CD4-positive, alpha-beta T cell treated with Interleukin-1 beta for 1 hour (primary cell): ENCODE results near the gene DERL2.

Experiments
- DNase-seq, 2 donors: peaks; one replicate each; pipeline ENCODE4 v3.0.0-alpha.2; 2020 to 2022

DERL2 gene

DNA sequence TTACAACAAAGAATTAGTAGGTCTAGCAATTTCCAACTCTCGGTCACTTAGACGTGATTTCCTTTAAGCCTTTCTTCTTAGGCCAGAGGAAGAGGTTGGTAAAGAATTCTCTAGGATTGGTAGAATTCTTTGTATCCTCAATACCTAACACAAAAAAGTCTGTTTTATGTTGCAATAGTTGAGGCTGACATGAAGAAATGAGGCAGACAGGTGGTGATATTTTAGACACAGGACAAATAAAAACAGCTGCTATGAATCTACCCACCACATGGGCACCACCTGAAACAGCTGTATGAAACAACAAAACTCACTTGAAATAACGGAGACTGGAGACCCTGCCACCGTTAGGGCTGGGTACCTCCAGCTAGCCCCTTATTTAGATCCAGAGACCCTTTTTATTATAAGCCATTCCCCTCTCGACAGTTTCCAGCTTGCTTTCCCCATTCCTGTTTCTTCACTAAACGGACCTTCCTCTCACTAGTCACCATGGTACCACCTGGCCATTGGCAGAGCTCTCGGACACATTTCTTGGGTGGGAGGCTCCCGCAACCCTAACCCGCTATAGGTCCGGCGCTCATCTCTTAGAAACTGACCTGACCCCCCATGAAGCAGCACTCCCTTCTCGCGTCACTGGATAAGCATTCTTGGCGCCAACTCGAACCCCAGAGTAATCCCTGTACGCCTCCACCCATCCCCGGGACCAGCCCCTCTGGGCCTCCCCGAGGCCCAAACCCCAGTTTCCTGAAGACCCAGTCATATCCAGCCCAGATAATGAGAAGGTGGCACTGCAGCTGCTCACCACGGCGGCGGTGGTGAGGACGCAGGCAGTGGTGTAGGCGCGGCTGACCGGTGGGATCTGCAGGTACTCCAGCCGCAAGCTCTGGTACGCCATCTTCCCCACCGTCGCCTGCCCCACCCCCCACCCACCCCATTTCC is at the start of gene DERL2:
Gene DERL2, minus strand, starts transcription at position 909 of the 936 bp plus-strand sequence. Its CDS starts 17 bp downstream, at position 892.
- DNase-seq = no peak

DNA sequence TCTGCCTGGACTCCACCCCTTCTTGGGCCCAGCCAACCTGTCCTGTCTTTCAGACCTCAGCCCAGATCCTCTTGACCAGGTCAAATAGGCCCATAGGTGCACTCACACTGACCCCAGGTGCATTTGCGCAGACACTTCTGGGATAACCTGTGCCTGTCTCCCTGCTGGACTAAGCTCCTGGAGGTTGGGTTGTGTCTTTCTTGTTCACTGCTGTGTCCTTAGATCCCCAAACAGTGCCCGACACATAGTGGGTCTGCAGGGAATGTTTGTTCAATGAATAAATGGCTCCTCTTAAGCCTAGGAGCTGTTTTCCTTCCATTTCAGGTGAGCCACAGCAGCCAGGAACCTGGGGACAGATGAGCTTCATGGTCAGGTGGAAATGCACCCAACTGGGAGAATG is 49.5 kb upstream of the DERL2 start:
- no peak for DNase-seq

- DNase-seq = no peak
Measured at GRCh38 chr17:5533486-5534315, 47.7 kb upstream of the DERL2 start.

- no peak for DNase-seq
Measured at GRCh38 chr17:5532581-5532980, 46.6 kb upstream of the DERL2 start.

DNA sequence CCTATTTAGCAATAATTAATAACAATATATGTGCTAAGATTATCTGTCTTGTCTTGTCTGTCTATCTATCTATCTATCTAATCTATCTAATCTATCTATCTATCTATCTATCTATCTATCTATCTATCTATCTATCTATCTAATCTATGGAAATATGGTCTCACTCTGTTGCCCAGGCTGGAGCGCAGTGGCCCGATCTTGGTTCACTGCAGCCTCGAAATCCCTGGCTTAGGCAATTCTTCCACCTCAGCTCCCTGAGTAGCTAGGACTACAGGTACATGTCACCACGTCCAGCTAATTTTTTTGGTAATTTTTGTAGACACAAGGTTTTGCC is 45.1 kb upstream of the DERL2 start:
- no peak for DNase-seq

DNA sequence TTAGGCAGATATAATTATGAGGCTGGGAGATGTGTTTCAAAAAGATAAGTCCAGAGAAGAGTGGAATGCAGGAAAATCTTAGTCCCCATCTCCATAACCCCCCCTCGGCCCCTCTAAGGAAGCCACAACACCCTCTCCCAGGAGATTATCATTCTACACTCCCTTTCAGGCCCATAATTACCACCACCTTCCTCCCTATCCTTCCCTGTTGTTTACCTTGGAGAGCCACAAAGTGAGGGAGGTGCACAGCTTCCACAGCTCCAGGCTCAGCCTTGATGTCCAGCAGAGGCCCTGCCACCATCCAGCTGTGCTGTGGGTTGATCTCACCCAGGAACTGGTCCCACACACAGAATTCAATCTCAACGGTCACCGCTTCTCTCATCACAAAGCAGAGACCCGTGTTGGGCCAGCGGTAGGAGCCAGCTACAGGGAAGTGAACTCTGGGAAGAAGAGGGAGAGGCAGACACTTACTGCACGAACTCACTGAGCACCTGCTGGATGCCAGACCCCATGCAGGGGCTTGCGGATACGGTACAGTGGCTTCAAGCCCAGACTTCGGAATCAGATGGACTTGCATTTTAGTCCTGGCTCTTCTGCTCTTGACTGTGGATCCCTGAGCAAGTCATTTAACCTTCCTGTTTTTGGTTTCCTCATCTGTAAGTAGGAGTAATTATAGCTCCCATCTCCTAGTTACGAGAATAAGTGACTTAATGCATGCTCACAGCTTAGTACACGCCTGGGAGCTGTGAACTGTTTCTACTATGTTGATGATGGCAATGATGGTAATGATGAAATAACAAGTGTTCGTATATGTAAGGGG is 44.5 kb upstream of the DERL2 start:
- DNase-seq = no peak

GRCh38 chr17:5527601-5528250 is 41.7 kb upstream of the DERL2 start:
- no peak for DNase-seq

DNA sequence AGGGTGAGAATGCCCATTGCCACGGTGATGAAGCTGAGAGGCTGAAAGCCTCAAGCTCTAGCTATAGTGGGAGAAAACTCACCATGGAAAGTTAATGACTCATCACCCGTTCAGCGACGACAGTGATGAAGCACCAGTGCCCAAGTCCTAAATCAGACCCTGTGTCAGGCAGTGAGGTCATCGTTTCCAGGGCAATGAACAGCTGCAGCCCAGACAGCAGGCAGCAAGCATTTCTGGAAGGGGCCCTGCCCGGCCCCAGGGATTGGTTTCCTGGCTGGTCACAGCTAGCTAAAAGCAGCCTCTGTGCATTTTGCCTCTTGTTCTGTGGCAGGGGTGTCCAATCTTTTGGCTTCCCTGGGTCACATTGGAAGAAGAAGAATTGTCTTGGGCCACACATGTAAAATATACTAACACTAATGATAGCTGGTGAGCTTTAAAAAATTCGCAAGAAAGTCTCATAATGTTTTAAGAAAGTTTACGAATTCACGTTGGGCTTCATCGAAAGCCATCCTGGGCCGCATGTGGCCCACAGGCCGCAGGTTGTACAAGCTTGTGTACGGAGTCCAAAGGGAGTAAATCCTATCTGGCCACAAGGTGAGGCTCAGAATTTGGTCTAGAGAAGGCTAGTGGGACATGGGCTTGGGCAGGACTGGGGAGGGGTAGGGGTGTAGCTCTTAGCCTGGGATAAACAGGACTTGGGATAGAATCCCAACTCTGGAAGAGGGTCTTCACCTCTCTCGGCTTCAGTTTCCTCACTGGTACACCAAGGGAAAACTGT is 41.0 kb upstream of the DERL2 start:
- DNase-seq = no peak

DNA sequence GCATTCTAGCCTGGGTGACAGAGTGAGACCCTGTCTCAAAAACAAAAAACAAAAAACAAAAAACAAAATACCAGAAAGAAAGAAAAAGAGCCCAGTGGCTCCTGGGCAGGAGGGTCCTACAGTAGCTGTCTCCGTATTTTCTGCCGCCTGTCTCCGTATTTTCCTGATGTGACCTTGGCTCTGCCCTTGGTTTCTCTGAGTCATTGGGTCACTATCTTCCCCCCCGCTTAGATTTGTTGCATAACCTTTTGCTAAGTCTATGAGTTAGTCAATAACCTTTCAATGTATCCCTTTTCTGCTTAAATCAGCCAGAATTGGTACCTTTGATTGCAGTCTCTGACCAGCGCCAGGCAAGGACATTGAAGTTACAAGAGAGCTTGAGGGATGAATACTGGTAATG is 37.3 kb upstream of the DERL2 start:
- DNase-seq = no peak

- DNase-seq = no peak
Measured at GRCh38 chr17:5522476-5522875, 36.5 kb upstream of the DERL2 start.

DNA sequence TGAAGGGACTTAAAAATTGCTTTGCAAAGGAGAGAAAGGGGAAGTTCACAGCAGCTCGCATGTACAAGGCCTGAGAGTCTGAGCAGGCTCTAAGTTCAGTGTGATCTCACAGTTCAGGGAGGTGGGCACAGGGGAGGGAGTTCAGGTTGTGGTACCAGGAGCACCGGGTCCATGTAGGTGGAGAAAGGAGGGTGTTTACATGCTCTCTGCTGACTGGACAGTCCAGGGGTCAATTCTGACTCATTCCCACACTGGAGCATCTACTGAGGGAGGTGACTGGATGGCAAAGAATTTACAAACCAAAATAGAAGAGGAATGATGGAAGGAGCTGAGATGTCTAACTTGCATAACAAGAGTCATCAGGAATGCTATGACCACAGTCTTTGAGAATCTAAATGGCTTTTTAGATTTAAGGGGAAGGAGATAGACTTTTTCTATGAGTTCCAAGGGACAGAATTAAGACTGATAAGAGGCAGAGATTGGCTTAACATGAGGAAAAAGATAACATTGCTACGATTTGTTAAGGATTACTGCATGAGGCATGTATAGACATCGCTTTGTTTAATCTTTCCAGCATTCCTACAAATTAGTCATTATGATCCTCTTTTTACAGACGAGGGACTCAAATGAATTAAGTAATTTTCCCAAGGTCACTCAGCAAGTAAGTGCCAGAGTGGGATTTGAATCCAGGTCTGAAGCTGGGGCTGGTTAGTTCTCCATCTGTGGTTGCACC is 30.2 kb upstream of the DERL2 start:
- DNase-seq = no peak

DNA sequence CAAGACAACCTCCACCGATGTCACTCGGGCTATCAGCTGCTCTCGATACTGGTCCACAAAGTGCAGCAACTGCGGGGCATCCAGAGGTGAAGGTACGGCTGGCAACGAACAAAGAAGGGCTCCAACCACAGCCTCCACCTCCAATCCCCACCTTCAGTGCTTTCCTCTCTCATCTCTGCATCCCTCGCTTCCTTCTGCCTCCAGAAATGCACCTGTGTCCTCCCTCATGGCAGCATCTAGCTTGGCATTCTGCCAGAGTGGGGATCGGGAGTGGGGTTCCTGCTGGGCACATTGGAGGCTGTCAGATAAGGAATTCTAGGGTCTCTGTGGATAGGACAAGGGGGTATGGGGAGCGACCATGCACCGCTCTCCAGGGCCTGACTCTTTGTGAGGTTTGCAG is 29.0 kb upstream of the DERL2 start:
- DNase-seq = no peak

GRCh38 chr17:5513628-5514027 is 27.6 kb upstream of the DERL2 start:
- peak in 1 of 2 donors; percentile 41 for DNase-seq

DNA sequence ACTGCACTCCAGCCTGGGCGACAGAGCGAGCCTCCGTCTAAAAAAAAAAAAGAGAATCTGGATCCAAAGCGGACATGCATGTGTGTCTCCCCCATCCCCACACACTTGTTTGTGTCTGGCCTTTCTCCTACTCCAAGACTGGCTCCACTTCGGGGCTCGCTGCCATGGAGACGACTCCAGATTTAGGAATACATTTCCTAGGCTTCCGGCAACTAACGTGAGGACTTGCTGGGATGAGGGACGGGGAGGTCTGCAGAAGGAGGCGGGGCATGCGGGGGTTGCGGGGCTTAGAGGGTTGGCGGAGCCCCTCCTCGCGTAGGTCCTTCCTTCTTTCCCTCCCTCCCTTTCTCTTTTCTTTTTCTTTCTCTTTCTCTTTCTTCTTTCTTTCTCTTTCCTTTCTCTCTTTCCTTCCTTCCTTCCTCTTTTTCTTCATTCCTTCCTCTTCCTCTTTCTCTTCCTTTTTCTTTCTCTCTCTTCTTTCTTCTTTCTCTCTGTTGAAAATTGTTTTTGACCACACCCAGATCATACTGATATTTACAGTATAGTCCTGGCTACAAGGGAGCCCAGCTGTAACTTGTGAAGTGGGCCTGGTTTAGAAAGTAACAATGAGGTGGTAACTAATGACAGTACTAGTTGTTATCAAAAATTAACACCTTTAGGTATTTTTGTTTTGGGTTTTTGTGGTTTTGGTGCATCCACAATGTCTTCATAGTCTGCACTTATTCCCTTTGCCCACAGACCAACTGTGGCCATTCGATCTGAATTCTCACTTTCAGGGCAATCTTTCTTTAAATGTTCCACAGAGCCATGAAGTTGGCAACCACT is 25.6 kb upstream of the DERL2 start:
- DNase-seq = no peak

- DNase-seq = no peak
Measured at GRCh38 chr17:5510771-5511170, 24.8 kb upstream of the DERL2 start.

DNA sequence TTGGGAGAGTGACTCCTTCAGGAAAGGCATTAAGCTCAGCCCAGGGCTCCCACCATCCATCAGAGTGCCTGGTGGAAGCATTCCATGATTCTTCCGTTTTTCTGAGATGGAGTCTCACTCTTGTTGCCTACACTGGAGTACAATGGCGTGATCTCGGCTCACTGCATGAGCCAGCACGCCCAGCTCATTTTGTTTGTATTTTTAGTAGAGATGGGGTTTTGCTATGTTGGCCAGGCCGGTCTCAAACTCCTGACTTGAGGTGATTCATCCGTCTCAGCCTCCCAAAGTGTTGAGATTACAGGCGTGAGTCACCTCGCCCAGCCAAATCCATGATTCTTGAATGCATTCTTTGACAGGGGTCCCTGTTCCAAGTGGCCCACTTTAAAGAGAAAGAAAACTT is 23.5 kb upstream of the DERL2 start:
- DNase-seq = no peak

- DNase-seq = no peak
Measured at GRCh38 chr17:5508810-5509209, 22.8 kb upstream of the DERL2 start.

GRCh38 chr17:5506307-5506706 is 20.3 kb upstream of the DERL2 start:
- no peak for DNase-seq

GRCh38 chr17:5502552-5502951 is 16.6 kb upstream of the DERL2 start:
- no peak for DNase-seq

- DNase-seq = no peak
Measured at GRCh38 chr17:5501685-5502084, 15.7 kb upstream of the DERL2 start.
